Pancreas (tissue), 10 donors: ENCODE measurements around the gene OGA. TPM values are rescaled to one million over a fixed set of nuclear protein-coding genes. Genes with fewer than 3 reads are reported as not detected.
"Not testable (repeated sequence)": the region's sequence is repeated elsewhere in the genome, so short reads cannot be mapped to it uniquely, and the experiment has no call there.

Experiments used
- ATAC-seq, 4 donors: fragments of 200-7000 bp; cut with Tn5 transposase; one replicate each; pipeline versions ENCODE4 v1.8.0 to v1.9.1; 2020; ENCODE audit warnings: mild to moderate bottlenecking in 4 of 4, moderate library complexity in 4 of 4
- DNase-seq, 6 donors: peaks; one replicate each; pipeline ENCODE4 v3.0.0-alpha.2; 2020
- FAIRE-seq: peaks from 2 replicates; lab custom pipeline; 2012; peaks lifted over from hg19 to GRCh38; lab: Jason Lieb, UNC
- H3K27ac ChIP-seq, 4 donors: fragments of 200-600 bp; sonication (generic); 1 replicate in 3 of 4; 2 replicates in 1 of 4; pipeline versions ENCODE4 v1.5.0 to v1.8.0; 2020
- H3K27me3 ChIP-seq, 4 donors: fragments of 200-600 bp; one replicate each; pipeline ENCODE4 v1.8.0; 2021
- H3K36me3 ChIP-seq, 3 donors: fragments of 200-600 bp; sonication (generic) in 1 of 3; one replicate each; pipeline versions ENCODE4 v1.5.0 to v1.8.0; 2020 to 2021
- H3K4me1 ChIP-seq, 3 donors: fragments of 200-600 bp; one replicate each; pipeline ENCODE4 v1.8.0; 2021
- H3K4me3 ChIP-seq, 4 donors: fragments of 200-600 bp; sonication (generic) in 2 of 4; one replicate each; pipeline versions ENCODE4 v1.5.0 to v1.8.0; 2020 to 2021
- H3K9me3 ChIP-seq, 4 donors: fragments of 200-600 bp; one replicate each; pipeline ENCODE4 v1.8.0; 2021
- CTCF ChIP-seq, 4 donors: fragments of 200-600 bp; sonication (generic) in 3 of 4; IDR thresholded peaks; one replicate each; pipeline versions ENCODE4 v1.5.0 to v1.8.0; 2021; ENCODE audit warnings: antibody characterized with exemption in 4 of 4
- WGBS, 2 donors: extraction: QIAGEN DNeasy Blood & Tissue Kit; methylation state at CpG; one replicate each; pipeline ENCODE4 v1.1.7; 2013; 5-methylcytosine and 5-hydroxymethylcytosine counted together
- intact Hi-C, 3 donors: fragments of 100-400 bp; cut with DNase I; formaldehyde crosslinking; loops; one replicate each; pipeline versions ENCODE4 v1.11.1 to v1.14.2; 2022
- polyA plus RNA-seq, 2 donors: library from polyadenylated mRNA; stranded (reverse); fragments of 200-250 nt; gene quantifications; one replicate each; pipeline ENCODE4 v1.2.3, GENCODE V29; 2013
- total RNA-seq, 6 donors: library from RNA; stranded (reverse); fragmentation: NEBNext Ultra II Directional in 4 of 6; extraction: Animal tissue kit (Norgen Biotek cat#: 25700) in 4 of 6; gene quantifications; one replicate each; pipeline versions ENCODE4 v1.2.1 to v1.2.4, GENCODE V29; 2021 to 2023
- donor health status: healthy with polysubstance abuse.
- donor health status: DM: no; HTN: no; CAD: no; lungs with moderate emphysema.
- donor health status: DM: no; HTN: no; CAD: no.
- donor health status: control.
- donor health status: control.
- donor health status: Bipolar disorder and iron deficiency.
- donor health status: DM: yes; HTN: yes; CAD: no.
- donor health status: DM: no; HTN: no; CAD: no.
- donor health status: DM: no; HTN: no; CAD: no.
- donor health status: DM: yes; HTN: yes; CAD: no.

The OGA gene
- total and polyA plus RNA-seq, 8 donors: 29.3 to 57.3 (median 32.2) TPM

DNA sequence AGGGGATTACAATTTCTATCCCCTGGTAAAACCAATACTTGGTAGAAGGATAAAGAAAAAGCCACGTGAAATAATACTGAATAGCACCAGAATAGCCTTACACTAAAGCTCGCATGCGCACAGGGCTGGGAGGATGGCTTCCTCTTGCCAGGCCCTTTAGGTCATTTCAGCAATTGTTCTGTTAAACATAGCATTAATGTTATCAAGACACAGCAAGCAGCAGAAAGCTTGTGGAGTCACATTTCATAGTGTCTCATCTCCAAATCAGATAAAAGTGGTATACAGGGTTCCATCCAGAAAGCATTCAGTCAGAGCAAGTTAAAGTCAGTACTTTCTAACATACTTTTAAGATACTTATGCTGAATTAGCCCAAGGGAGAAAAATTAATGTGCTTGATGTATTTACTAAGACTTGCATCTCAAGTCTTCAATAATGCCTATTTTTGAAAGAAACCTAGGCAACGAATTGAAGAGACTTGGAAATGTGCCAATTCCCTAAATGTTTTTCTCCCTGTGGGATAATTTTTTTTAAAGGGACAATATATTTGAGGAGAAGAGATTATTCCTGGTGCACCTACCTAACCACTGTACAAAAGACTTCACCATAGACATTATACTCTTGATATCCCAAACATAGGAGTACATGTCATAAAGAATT, 20.7 kb downstream of the OGA start:
- H3K27ac ChIP-seq: no peak overlapping the region
- no peaks in the 10 kb centered on the region for H3K9me3 ChIP-seq
- 76 to 80% methylated on average over 4 of the region's 4 CpGs for WGBS, 2 donors
- peaks cover 7 to 90% (median 53%) of the 10 kb centered on the region in 3 donors for H3K36me3 ChIP-seq
- FAIRE-seq (no peak), ATAC-seq (no peak), DNase-seq (no peak)
- intact Hi-C loops: no loop called here
- no peak for TF ChIP-seq CTCF (IDR thresholded peaks at IDR 0.05)
- no peak overlapping the region for H3K4me3 ChIP-seq
- no peaks in the 10 kb centered on the region for H3K27me3 ChIP-seq
- no peaks in the 10 kb centered on the region for H3K4me1 ChIP-seq

- H3K4me3 ChIP-seq: no peak overlapping the region
- H3K27ac ChIP-seq: no peak overlapping the region
- peaks cover 7 to 85% (median 38%) of the 10 kb centered on the region in 3 donors for H3K36me3 ChIP-seq
- FAIRE-seq: no peak
- H3K27me3 ChIP-seq: no peaks in the 10 kb centered on the region
- no peak for TF ChIP-seq CTCF (IDR thresholded peaks at IDR 0.05)
- DNase-seq: no peak
- no peaks in the 10 kb centered on the region for H3K9me3 ChIP-seq
- 98% methylated on average over 12 of the region's 12 CpGs for WGBS, 2 donors
- ATAC-seq: no peak
- intact Hi-C loops: no loop called here
- H3K4me1 ChIP-seq: no peaks in the 10 kb centered on the region
Observed at GRCh38 chr10:101793526-101793925, 24.7 kb downstream of the OGA start.

GRCh38 chr10:101789686-101790085, 28.6 kb downstream of the OGA start:
- WGBS, 2 donors: 93 to 96% methylated on average over 7 of the region's 7 CpGs
- Histone ChIP-seq H3K27ac (no peak overlapping the region), H3K27me3 (no peaks in the 10 kb centered on the region), H3K36me3 (peaks cover 4 to 74% (median 37%) of the 10 kb centered on the region in 3 donors), H3K4me1 (no peaks in the 10 kb centered on the region), H3K4me3 (no peak overlapping the region), H3K9me3 (no peaks in the 10 kb centered on the region)
- no peak for DNase-seq
- ATAC-seq: no peak
- intact Hi-C loops: loop anchor here in 1 of 3 donors (10.0 kb wide), 1 partner anchor 575 kb away; no protein-coding TSS in a partner anchor
- no peak for FAIRE-seq
- TF ChIP-seq CTCF (IDR thresholded peaks at IDR 0.05): no peak

- ATAC-seq: not testable (repeated sequence)
Observed at GRCh38 chr10:101789231-101789630, 29.0 kb downstream of the OGA start.

GRCh38 chr10:101785801-101786200, 32.4 kb downstream of the OGA start:
- DNase-seq (no peak), ATAC-seq (no peak), FAIRE-seq (no peak)
- H3K9me3 ChIP-seq: no peaks in the 10 kb centered on the region
- 86% methylated on average over 2 of the region's 2 CpGs for WGBS, 2 donors
- no peak for TF ChIP-seq CTCF (IDR thresholded peaks at IDR 0.05)
- H3K36me3 ChIP-seq: peaks cover 0 to 44% (median 19%) of the 10 kb centered on the region in 3 donors
- peaks cover 0 to 13% (median 3%) of the 10 kb centered on the region in 3 donors for H3K4me1 ChIP-seq
- intact Hi-C loops: loop anchor here in 1 of 3 donors (10.0 kb wide), 1 partner anchor 571 kb away; no protein-coding TSS in a partner anchor
- H3K4me3 ChIP-seq: no peak overlapping the region
- H3K27ac ChIP-seq: no peak overlapping the region
- H3K27me3 ChIP-seq: no peaks in the 10 kb centered on the region

More at GRCh38 chr10:101789231-101789630, 29.0 kb downstream of the OGA start:
- not testable (repeated sequence) for H3K9me3 ChIP-seq, H3K4me1 ChIP-seq, H3K4me3 ChIP-seq, FAIRE-seq, H3K27ac ChIP-seq, DNase-seq, H3K27me3 ChIP-seq
- 91 to 93% methylated on average over 9 of the region's 9 CpGs for WGBS, 2 donors
- peaks cover 4 to 74% (median 34%) of the 10 kb centered on the region in 3 donors for H3K36me3 ChIP-seq
- intact Hi-C loops: loop anchor here in 1 of 3 donors (10.0 kb wide), 1 partner anchor 574 kb away; no protein-coding TSS in a partner anchor
